Endodermal cell (in vitro differentiated cells): Measurements from ENCODE around the gene ATP10B. TPM values are rescaled to one million over a fixed set of nuclear protein-coding genes. Genes with fewer than 3 reads are reported as not detected.

ENCODE experiments used
- DNase-seq: peaks from one replicate; pipeline ENCODE4 v3.0.0-alpha.2; 2017
- H3K27ac ChIP-seq: 2 replicates; pipeline ENCODE4 v1.5.1; 2013; ENCODE audit warnings: mild to moderate bottlenecking, low read depth, low read length, moderate library complexity
- H3K27me3 ChIP-seq: 2 replicates; pipeline ENCODE4 v1.6.1; 2013; ENCODE audit warnings: mild to moderate bottlenecking, low read length, moderate library complexity; ENCODE audit not compliant: insufficient read depth, control insufficient read depth, poor library complexity, severe bottlenecking
- H3K36me3 ChIP-seq: 2 replicates; pipeline ENCODE4 v1.7.0; 2013; ENCODE audit warnings: mild to moderate bottlenecking, low read length, moderate library complexity; ENCODE audit not compliant: control insufficient read depth, insufficient read depth
- H3K4me1 ChIP-seq: one replicate; pipeline ENCODE4 v1.7.0; 2013; ENCODE audit warnings: low read length; ENCODE audit not compliant: control insufficient read depth, insufficient read depth
- H3K4me3 ChIP-seq: 2 replicates; pipeline ENCODE4 v1.5.1; 2013; ENCODE audit warnings: mild to moderate bottlenecking, low read length, moderate library complexity
- H3K9ac ChIP-seq: 2 replicates; pipeline ENCODE4 v1.6.1; 2013; ENCODE audit warnings: mild to moderate bottlenecking, low read length, moderate library complexity; ENCODE audit not compliant: poor library complexity, severe bottlenecking; ENCODE audit errors: extremely low read depth
- H3K9me3 ChIP-seq: 2 replicates; pipeline ENCODE4 v1.6.1; 2013; ENCODE audit warnings: mild to moderate bottlenecking, low read length, moderate library complexity; ENCODE audit not compliant: control insufficient read depth
- H3K27ac Mint-ChIP-seq: 2 replicates; pipeline ENCODE4 v1.8.0; 2020; ENCODE audit warnings: mixed read lengths
- H3K27me3 Mint-ChIP-seq: 2 replicates; pipeline ENCODE4 v1.8.0; 2021; ENCODE audit warnings: mild to moderate bottlenecking, mixed read lengths; ENCODE audit not compliant: insufficient read depth
- H3K36me3 Mint-ChIP-seq: 2 replicates; pipeline ENCODE4 v1.8.0; 2020; ENCODE audit warnings: low read depth, mixed read lengths
- H3K4me1 Mint-ChIP-seq: 2 replicates; pipeline ENCODE4 v1.8.0; 2020; ENCODE audit warnings: mixed read lengths
- H3K4me3 Mint-ChIP-seq: 2 replicates; pipeline ENCODE4 v1.8.0; 2020; ENCODE audit warnings: mild to moderate bottlenecking, moderate library complexity, mixed read lengths
- H3K9me3 Mint-ChIP-seq: 2 replicates; pipeline ENCODE4 v1.8.0; 2020; ENCODE audit warnings: mild to moderate bottlenecking, mixed read lengths
- CTCF ChIP-seq: fragments of 200-600 bp; sonication (generic); conservative IDR thresholded peaks from 2 replicates; pipeline ENCODE4 v1.5.0; 2021; ENCODE audit warnings: antibody characterized with exemption, mild to moderate bottlenecking
- WGBS, 2 experiments: methylation state at CpG; one replicate each; pipeline versions ENCODE4 v1.1.5 to v1.1.7; 2013; ENCODE audit warnings: missing lambda C conversion rate in 2 of 2, mixed read lengths in 1 of 2; ENCODE audit not compliant: insufficient coverage in 1 of 2, insufficient read length in 1 of 2; 5-methylcytosine and 5-hydroxymethylcytosine counted together
- total RNA-seq, 2 donors: library from RNA; stranded (reverse); fragmentation: NEBNext Ultra II Directional in 1 of 2; extraction: Animal tissue kit (Norgen Biotek cat#: 25700) in 1 of 2; gene quantifications; 2 replicates in 1 of 2; 3 replicates in 1 of 2; pipeline ENCODE4 v1.2.1, GENCODE V29; 2021

Gene ATP10B
- total RNA-seq, 2 donors from 2014 or later, result 0.15 to 0.38 TPM

DNA sequence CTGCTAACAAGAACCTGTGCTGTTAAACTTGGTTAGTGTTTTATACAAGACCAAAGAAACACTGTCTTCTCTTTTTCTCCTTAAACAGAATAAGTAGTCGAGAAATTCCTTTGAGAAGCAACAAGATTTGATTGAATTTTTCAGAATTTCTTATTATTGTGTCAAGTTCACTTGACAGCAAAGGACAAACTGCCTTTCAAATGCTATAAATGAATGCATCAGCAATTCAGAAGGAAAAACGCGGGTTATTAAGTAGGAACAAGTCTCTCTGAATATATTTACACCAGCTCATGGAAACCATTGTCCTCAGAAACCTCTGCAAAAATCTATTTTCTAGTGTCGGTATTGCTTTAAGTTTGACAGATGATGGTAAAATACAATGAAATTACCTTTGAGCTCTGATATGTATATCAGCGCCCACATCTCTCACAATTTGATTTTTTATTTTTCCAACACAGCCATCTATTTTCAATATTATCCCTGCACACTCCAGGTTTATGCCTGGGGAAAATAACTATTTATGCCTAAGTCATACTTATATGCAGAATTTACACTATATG is 4.4 kb downstream of the ATP10B start:
- Mint-ChIP-seq H3K36me3 (no peaks in the 10 kb centered on the region), H3K9me3 (no peaks in the 10 kb centered on the region), H3K4me3 (no peak overlapping the region), H3K4me1 (no peaks in the 10 kb centered on the region), H3K27ac (no peak overlapping the region), H3K27me3 (no peaks in the 10 kb centered on the region)
- Histone ChIP-seq H3K4me3 (no peak overlapping the region), H3K4me1 (no peaks in the 10 kb centered on the region), H3K27me3 (no peaks in the 10 kb centered on the region), H3K9me3 (no peaks in the 10 kb centered on the region), H3K27ac (no peak overlapping the region), H3K9ac (no peak overlapping the region), H3K36me3 (no peaks in the 10 kb centered on the region)
- no peak for TF ChIP-seq CTCF
- 90 to 95% methylated on average over 2 to 5 of the region's 5 CpGs for WGBS, 2 experiments
- DNase-seq, result no peak

- H3K9ac ChIP-seq, result no peak overlapping the region
These were observed 5.4 kb downstream of the ATP10B start for GRCh38 chr5:160846642-160847041.

GRCh38 chr5:160844177-160844576 is 7.8 kb downstream of the ATP10B start:
- Mint-ChIP-seq H3K4me1 (no peaks in the 10 kb centered on the region), H3K27me3 (no peaks in the 10 kb centered on the region), H3K9me3 (no peaks in the 10 kb centered on the region), H3K4me3 (no peak overlapping the region), H3K36me3 (no peaks in the 10 kb centered on the region), H3K27ac (no peak overlapping the region)
- no peak for TF ChIP-seq CTCF
- Histone ChIP-seq H3K9me3 (no peaks in the 10 kb centered on the region), H3K9ac (no peak overlapping the region), H3K4me3 (no peak overlapping the region), H3K27me3 (no peaks in the 10 kb centered on the region), H3K36me3 (no peaks in the 10 kb centered on the region), H3K4me1 (no peaks in the 10 kb centered on the region), H3K27ac (no peak overlapping the region)
- WGBS, 2 experiments, result 80% methylated on average over 1 to 2 of the region's 2 CpGs
- DNase-seq, result no peak

More at GRCh38 chr5:160846642-160847041, 5.4 kb downstream of the ATP10B start:
- H3K4me1 Mint-ChIP-seq, result no peaks in the 10 kb centered on the region
- no peak for TF ChIP-seq CTCF
- H3K36me3 Mint-ChIP-seq, result no peaks in the 10 kb centered on the region
- Histone ChIP-seq H3K4me1 (no peaks in the 10 kb centered on the region), H3K4me3 (no peak overlapping the region), H3K27me3 (no peaks in the 10 kb centered on the region), H3K27ac (no peak overlapping the region), H3K9me3 (no peaks in the 10 kb centered on the region), H3K36me3 (no peaks in the 10 kb centered on the region)
- DNase-seq, result no peak
- H3K27me3 Mint-ChIP-seq, result no peaks in the 10 kb centered on the region
- no peak overlapping the region for H3K27ac Mint-ChIP-seq
- no peak overlapping the region for H3K4me3 Mint-ChIP-seq
- no peaks in the 10 kb centered on the region for H3K9me3 Mint-ChIP-seq
- WGBS, 2 experiments, result 83 to 91% methylated on average over 1 to 3 of the region's 3 CpGs
